Loucy (cell line): ENCODE data around the gene SAMD4A.
"Not testable (repeated sequence)": the region's sequence is repeated elsewhere in the genome, so short reads cannot be mapped to it uniquely, and the experiment has no call there.

ENCODE experiments used
- H2AFZ ChIP-seq: fragments of 200-600 bp; sonication (generic); 2 replicates; pipeline ENCODE4 v1.6.0; 2016; ENCODE audit warnings: antibody characterized with exemption, mild to moderate bottlenecking, low read length, moderate library complexity
- H3F3A ChIP-seq: fragments of 200-600 bp; 2 replicates; pipeline ENCODE4 v1.6.0; 2016; ENCODE audit warnings: antibody characterized with exemption, low read depth, mild to moderate bottlenecking
- H3K27me3 ChIP-seq: fragments of 200-600 bp; sonication (generic); 2 replicates; pipeline ENCODE4 v1.6.1; 2014; ENCODE audit warnings: low read length, mild to moderate bottlenecking; ENCODE audit not compliant: insufficient read depth, poor library complexity, severe bottlenecking
- H3K36me3 ChIP-seq: fragments of 200-600 bp; sonication (generic); 2 replicates; pipeline ENCODE4 v1.6.1; 2016; ENCODE audit warnings: low read length; ENCODE audit not compliant: insufficient read depth
- H3K4me1 ChIP-seq: fragments of 200-600 bp; sonication (generic); 2 replicates; pipeline ENCODE4 v1.5.1; 2014; ENCODE audit warnings: low read length, mild to moderate bottlenecking; ENCODE audit not compliant: insufficient read depth, poor library complexity, severe bottlenecking
- H3K4me2 ChIP-seq: fragments of 200-600 bp; sonication (generic); 2 replicates; pipeline ENCODE4 v1.6.0; 2014; ENCODE audit warnings: antibody characterized with exemption, low read length, low read depth, mild to moderate bottlenecking; ENCODE audit not compliant: poor library complexity, severe bottlenecking
- H3K4me3 ChIP-seq: fragments of 200-600 bp; sonication (generic); 2 replicates; pipeline ENCODE4 v1.5.1; 2014; ENCODE audit warnings: low read length, mild to moderate bottlenecking, mixed read lengths; ENCODE audit not compliant: poor library complexity, severe bottlenecking
- H3K79me2 ChIP-seq: fragments of 200-600 bp; sonication (generic); 2 replicates; pipeline ENCODE4 v1.6.1; 2014; ENCODE audit warnings: low read length; ENCODE audit not compliant: insufficient read depth
- H3K9ac ChIP-seq: fragments of 200-600 bp; sonication (generic); 2 replicates; pipeline ENCODE4 v1.6.0; 2014; ENCODE audit warnings: mild to moderate bottlenecking, low read depth, low read length, moderate library complexity; ENCODE audit not compliant: poor library complexity, severe bottlenecking
- H3K9me2 ChIP-seq: fragments of 200-600 bp; sonication (generic); replicated peaks from 2 replicates; pipeline ENCODE4 v1.6.1; 2016; ENCODE audit warnings: low read depth, low read length, mixed read lengths
- H3K9me3 ChIP-seq: fragments of 200-600 bp; sonication (generic); 2 replicates; pipeline ENCODE4 v1.6.1; 2014; ENCODE audit warnings: mild to moderate bottlenecking, antibody characterized with exemption, low read length, low read depth; ENCODE audit not compliant: insufficient read depth
- H4K20me1 ChIP-seq: fragments of 200-600 bp; sonication (generic); 2 replicates; pipeline ENCODE4 v1.6.0; 2014; ENCODE audit warnings: antibody characterized with exemption, low read length, mild to moderate bottlenecking; ENCODE audit not compliant: insufficient read depth, poor library complexity, severe bottlenecking
- CTCF ChIP-seq: fragments of 200-600 bp; sonication (generic); conservative IDR thresholded peaks from 2 replicates; pipeline ENCODE4 v1.5.1; 2014; ENCODE audit warnings: mild to moderate bottlenecking, antibody characterized with exemption, low read length
- EZH2phosphoT487 ChIP-seq: fragments of 200-600 bp; IDR thresholded peaks from 2 replicates; pipeline ENCODE4 v1.6.1; 2018; ENCODE audit warnings: antibody characterized with exemption, mild to moderate bottlenecking, moderate library complexity, borderline replicate concordance

The SAMD4A gene

GRCh38 chr14:54797556-54797955, 230.6 kb downstream of the SAMD4A start:
- TF ChIP-seq EZH2phosphoT487 = no peak
- no peak for TF ChIP-seq CTCF
- H3K4me2 ChIP-seq = no peak overlapping the region
- H3K4me1 ChIP-seq = no peaks in the 10 kb centered on the region
- H2AFZ ChIP-seq = no peak overlapping the region
- no peaks in the 10 kb centered on the region for H4K20me1 ChIP-seq
- no peaks in the 10 kb centered on the region for H3K9me3 ChIP-seq
- H3K4me3 ChIP-seq = no peak overlapping the region
- H3K9ac ChIP-seq = no peak overlapping the region
- H3K27me3 ChIP-seq = no peaks in the 10 kb centered on the region
- no peaks in the 10 kb centered on the region for H3K79me2 ChIP-seq
- no peaks in the 10 kb centered on the region for H3K36me3 ChIP-seq
- no peaks in the 10 kb centered on the region for H3F3A ChIP-seq
- no peaks in the 10 kb centered on the region for H3K9me2 ChIP-seq

GRCh38 chr14:54797986-54798385, 231.1 kb downstream of the SAMD4A start:
- Histone ChIP-seq H3K36me3 (no peaks in the 10 kb centered on the region), H3K9me2 (no peaks in the 10 kb centered on the region)

GRCh38 chr14:54798465-54799124, 231.7 kb downstream of the SAMD4A start:
- no peaks in the 10 kb centered on the region for H3K36me3 ChIP-seq
- no peaks in the 10 kb centered on the region for H4K20me1 ChIP-seq
- H3K9me3 ChIP-seq = no peaks in the 10 kb centered on the region
- no peaks in the 10 kb centered on the region for H3K79me2 ChIP-seq
- no peaks in the 10 kb centered on the region for H3F3A ChIP-seq
- no peak overlapping the region for H3K4me3 ChIP-seq
- no peak overlapping the region for H3K9ac ChIP-seq
- H3K9me2 ChIP-seq = no peaks in the 10 kb centered on the region
- H3K27me3 ChIP-seq = no peaks in the 10 kb centered on the region
- H3K4me2 ChIP-seq = no peak overlapping the region
- H2AFZ ChIP-seq = no peak overlapping the region
- TF ChIP-seq CTCF (no peak), EZH2phosphoT487 (no peak)
- H3K4me1 ChIP-seq = no peaks in the 10 kb centered on the region

More at GRCh38 chr14:54797986-54798385, 231.1 kb downstream of the SAMD4A start:
- no peak for TF ChIP-seq CTCF
- no peak for TF ChIP-seq EZH2phosphoT487
- Histone ChIP-seq H3F3A (no peaks in the 10 kb centered on the region), H3K9ac (no peak overlapping the region), H3K9me3 (no peaks in the 10 kb centered on the region), H3K4me2 (no peak overlapping the region), H2AFZ (no peak overlapping the region), H3K4me3 (no peak overlapping the region), H3K79me2 (no peaks in the 10 kb centered on the region), H4K20me1 (no peaks in the 10 kb centered on the region), H3K27me3 (no peaks in the 10 kb centered on the region), H3K4me1 (no peaks in the 10 kb centered on the region)

- not testable (repeated sequence) for H3K9me3 ChIP-seq, H3K9ac ChIP-seq, H4K20me1 ChIP-seq, H3K4me1 ChIP-seq, H3K79me2 ChIP-seq, H3K4me3 ChIP-seq, H3K4me2 ChIP-seq, H3K27me3 ChIP-seq, H3K36me3 ChIP-seq, H3F3A ChIP-seq, H3K9me2 ChIP-seq, H2AFZ ChIP-seq
Observed at GRCh38 chr14:54801482-54801881, 234.6 kb downstream of the SAMD4A start.
